Measurements from ENCODE around the gene AMBRA1.

The AMBRA1 gene

GRCh38 chr11:46457659-46458424 is 136.0 kb downstream of the AMBRA1 start:
- Histone ChIP-seq H3K36me3 (ENCODE audit: insufficient read depth, low read length) (no peaks in the 10 kb centered on the region), H3K27me3 (ENCODE audit: control insufficient read depth in 1 of 2, insufficient read depth in 2 of 2, low read length in 2 of 2) (no peaks in the 10 kb centered on the region), H3K4me3 (ENCODE audit: low read depth in 1 of 2, low read length in 2 of 2) (no peak overlapping the region), H3K4me1 (ENCODE audit: insufficient read depth, low read length) (no peaks in the 10 kb centered on the region), H3K27ac (ENCODE audit: low read depth, low read length) (no peak overlapping the region), H3K9ac (ENCODE audit: low read length) (no peak overlapping the region), H3K9me3 (ENCODE audit: low read length) (no peaks in the 10 kb centered on the region)

GRCh38 chr11:46457021-46457420 is 136.8 kb downstream of the AMBRA1 start:
- no peak overlapping the region for H3K4me3 ChIP-seq (ENCODE audit: low read depth in 1 of 2, low read length in 2 of 2)
- H3K27me3 ChIP-seq (ENCODE audit: control insufficient read depth in 1 of 2, insufficient read depth in 2 of 2, low read length in 2 of 2) = no peaks in the 10 kb centered on the region
- no peaks in the 10 kb centered on the region for H3K36me3 ChIP-seq (ENCODE audit: insufficient read depth, low read length)
- H3K4me1 ChIP-seq (ENCODE audit: insufficient read depth, low read length) = no peaks in the 10 kb centered on the region
- no peak overlapping the region for H3K9ac ChIP-seq (ENCODE audit: low read length)
- no peak overlapping the region for H3K27ac ChIP-seq (ENCODE audit: low read depth, low read length)
- no peaks in the 10 kb centered on the region for H3K9me3 ChIP-seq (ENCODE audit: low read length)

GRCh38 chr11:46456269-46457001 is 137.4 kb downstream of the AMBRA1 start:
- Histone ChIP-seq H3K9me3 (ENCODE audit: low read length) (no peaks in the 10 kb centered on the region), H3K36me3 (ENCODE audit: insufficient read depth, low read length) (no peaks in the 10 kb centered on the region), H3K27me3 (ENCODE audit: control insufficient read depth in 1 of 2, insufficient read depth in 2 of 2, low read length in 2 of 2) (no peaks in the 10 kb centered on the region), H3K9ac (ENCODE audit: low read length) (no peak overlapping the region), H3K4me3 (ENCODE audit: low read depth in 1 of 2, low read length in 2 of 2) (no peak overlapping the region), H3K4me1 (ENCODE audit: insufficient read depth, low read length) (peaks cover 2% of the 10 kb centered on the region), H3K27ac (ENCODE audit: low read depth, low read length) (no peak overlapping the region)

- Histone ChIP-seq H3K4me3 (ENCODE audit: low read depth in 1 of 2, low read length in 2 of 2) (no peak overlapping the region), H3K4me1 (ENCODE audit: insufficient read depth, low read length) (peaks cover 8% of the 10 kb centered on the region), H3K9ac (ENCODE audit: low read length) (no peak overlapping the region), H3K27me3 (ENCODE audit: control insufficient read depth in 1 of 2, insufficient read depth in 2 of 2, low read length in 2 of 2) (no peaks in the 10 kb centered on the region), H3K36me3 (ENCODE audit: insufficient read depth, low read length) (no peaks in the 10 kb centered on the region), H3K27ac (ENCODE audit: low read depth, low read length) (no peak overlapping the region), H3K9me3 (ENCODE audit: low read length) (no peaks in the 10 kb centered on the region)
Observed at GRCh38 chr11:46455834-46456233, 138.0 kb downstream of the AMBRA1 start.

- Histone ChIP-seq H3K9me3 (ENCODE audit: low read length) (no peaks in the 10 kb centered on the region), H3K27me3 (ENCODE audit: control insufficient read depth in 1 of 2, insufficient read depth in 2 of 2, low read length in 2 of 2) (no peaks in the 10 kb centered on the region)
Observed at GRCh38 chr11:46452918-46453517, 140.8 kb downstream of the AMBRA1 start.

GRCh38 chr11:46451759-46452158 is 142.1 kb downstream of the AMBRA1 start:
- Histone ChIP-seq H3K9ac (ENCODE audit: low read length) (no peak overlapping the region), H3K4me1 (ENCODE audit: insufficient read depth, low read length) (peaks cover 11% of the 10 kb centered on the region), H3K27ac (ENCODE audit: low read depth, low read length) (peak overlapping the region; percentile 12), H3K9me3 (ENCODE audit: low read length) (no peaks in the 10 kb centered on the region), H3K27me3 (ENCODE audit: control insufficient read depth in 1 of 2, insufficient read depth in 2 of 2, low read length in 2 of 2) (no peaks in the 10 kb centered on the region), H3K36me3 (ENCODE audit: insufficient read depth, low read length) (no peaks in the 10 kb centered on the region), H3K4me3 (ENCODE audit: low read depth in 1 of 2, low read length in 2 of 2) (no peak overlapping the region)

More at GRCh38 chr11:46452918-46453517, 140.8 kb downstream of the AMBRA1 start:
- H3K4me3 ChIP-seq (ENCODE audit: low read depth in 1 of 2, low read length in 2 of 2) = no peak overlapping the region
- H3K9ac ChIP-seq (ENCODE audit: low read length) = no peak overlapping the region
- no peak overlapping the region for H3K27ac ChIP-seq (ENCODE audit: low read depth, low read length)
- H3K36me3 ChIP-seq (ENCODE audit: insufficient read depth, low read length) = no peaks in the 10 kb centered on the region
- H3K4me1 ChIP-seq (ENCODE audit: insufficient read depth, low read length) = peaks cover 10% of the 10 kb centered on the region

- Histone ChIP-seq H3K27me3 (ENCODE audit: control insufficient read depth in 1 of 2, insufficient read depth in 2 of 2, low read length in 2 of 2) (no peaks in the 10 kb centered on the region), H3K9me3 (ENCODE audit: low read length) (no peaks in the 10 kb centered on the region), H3K36me3 (ENCODE audit: insufficient read depth, low read length) (no peaks in the 10 kb centered on the region), H3K4me3 (ENCODE audit: low read depth in 1 of 2, low read length in 2 of 2) (no peak overlapping the region), H3K4me1 (ENCODE audit: insufficient read depth, low read length) (peaks cover 19% of the 10 kb centered on the region), H3K27ac (ENCODE audit: low read depth, low read length) (no peak overlapping the region), H3K9ac (ENCODE audit: low read length) (no peak overlapping the region)
Observed at GRCh38 chr11:46450846-46451477, 142.9 kb downstream of the AMBRA1 start.

- no peak overlapping the region for H3K27ac ChIP-seq (ENCODE audit: low read depth, low read length)
- no peak overlapping the region for H3K9ac ChIP-seq (ENCODE audit: low read length)
- H3K36me3 ChIP-seq (ENCODE audit: insufficient read depth, low read length) = peaks cover 4% of the 10 kb centered on the region
- peaks cover 32% of the 10 kb centered on the region for H3K4me1 ChIP-seq (ENCODE audit: insufficient read depth, low read length)
- H3K4me3 ChIP-seq (ENCODE audit: low read depth in 1 of 2, low read length in 2 of 2) = no peak overlapping the region
- no peaks in the 10 kb centered on the region for H3K27me3 ChIP-seq (ENCODE audit: control insufficient read depth in 1 of 2, insufficient read depth in 2 of 2, low read length in 2 of 2)
- H3K9me3 ChIP-seq (ENCODE audit: low read length) = no peaks in the 10 kb centered on the region
Observed at GRCh38 chr11:46447544-46447943, 146.3 kb downstream of the AMBRA1 start.

GRCh38 chr11:46445920-46446771 is 147.7 kb downstream of the AMBRA1 start:
- H3K4me1 ChIP-seq (ENCODE audit: insufficient read depth, low read length) = peaks cover 28% of the 10 kb centered on the region
- peaks cover 10% of the 10 kb centered on the region for H3K36me3 ChIP-seq (ENCODE audit: insufficient read depth, low read length)
- H3K4me3 ChIP-seq (ENCODE audit: low read depth in 1 of 2, low read length in 2 of 2) = no peak overlapping the region
- H3K9me3 ChIP-seq (ENCODE audit: low read length) = no peaks in the 10 kb centered on the region
- no peaks in the 10 kb centered on the region for H3K27me3 ChIP-seq (ENCODE audit: control insufficient read depth in 1 of 2, insufficient read depth in 2 of 2, low read length in 2 of 2)
- no peak overlapping the region for H3K9ac ChIP-seq (ENCODE audit: low read length)
- no peak overlapping the region for H3K27ac ChIP-seq (ENCODE audit: low read depth, low read length)

- no peak overlapping the region for H3K4me3 ChIP-seq (ENCODE audit: low read depth in 1 of 2, low read length in 2 of 2)
- peaks cover 23% of the 10 kb centered on the region for H3K4me1 ChIP-seq (ENCODE audit: insufficient read depth, low read length)
- H3K9ac ChIP-seq (ENCODE audit: low read length) = no peak overlapping the region
- no peak overlapping the region for H3K27ac ChIP-seq (ENCODE audit: low read depth, low read length)
- no peaks in the 10 kb centered on the region for H3K9me3 ChIP-seq (ENCODE audit: low read length)
- H3K36me3 ChIP-seq (ENCODE audit: insufficient read depth, low read length) = peaks cover 10% of the 10 kb centered on the region
- H3K27me3 ChIP-seq (ENCODE audit: control insufficient read depth in 1 of 2, insufficient read depth in 2 of 2, low read length in 2 of 2) = no peaks in the 10 kb centered on the region
Observed at GRCh38 chr11:46445192-46445919, 148.5 kb downstream of the AMBRA1 start.

All from muscle layer of colon (tissue), 2 donors.